Peyer's patch (tissue), 4 donors: ENCODE data around the gene CLCNKA.

ENCODE experiments used
- POLR2A ChIP-seq, 2 donors: fragments of 450-650 bp; IDR thresholded peaks; one replicate each; pipeline ENCODE4 v1.5.1; 2017; ENCODE audit warnings: antibody characterized with exemption in 2 of 2, mild to moderate bottlenecking in 2 of 2, moderate library complexity in 2 of 2
- TF ChIP-seq, protein P1 (sequence below), 6 experiments: fragments of 450-650 bp in 4 of 6; fragments of 200-600 bp in 2 of 6; sonication (generic) in 1 of 6; IDR thresholded peaks; one replicate each; pipeline ENCODE4 v1.5.1; 2017 to 2019; ENCODE audit warnings: antibody characterized with exemption in 6 of 6, mild to moderate bottlenecking in 3 of 6, moderate library complexity in 1 of 6

DNA sequence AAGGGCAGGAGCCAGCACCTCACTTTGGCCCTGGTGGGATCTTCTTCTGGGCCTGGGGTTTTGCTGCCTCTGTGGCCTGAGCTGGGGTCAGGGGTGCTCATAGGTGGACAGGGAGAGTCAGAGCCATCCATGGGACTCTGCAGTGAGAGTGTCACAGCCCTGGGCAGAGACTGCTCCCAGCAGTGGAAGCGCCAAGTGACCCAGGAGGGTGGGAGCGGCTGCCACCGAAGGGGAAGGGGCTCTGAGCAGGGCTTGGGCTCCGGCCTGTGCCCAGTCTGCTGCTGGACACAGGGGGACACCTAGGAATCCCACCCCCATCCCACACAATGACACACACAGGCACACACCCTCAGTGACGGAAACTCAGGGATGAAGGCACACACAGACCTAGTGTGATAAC, 22.1 kb downstream of the CLCNKA start:
- TF ChIP-seq, protein P1, sequence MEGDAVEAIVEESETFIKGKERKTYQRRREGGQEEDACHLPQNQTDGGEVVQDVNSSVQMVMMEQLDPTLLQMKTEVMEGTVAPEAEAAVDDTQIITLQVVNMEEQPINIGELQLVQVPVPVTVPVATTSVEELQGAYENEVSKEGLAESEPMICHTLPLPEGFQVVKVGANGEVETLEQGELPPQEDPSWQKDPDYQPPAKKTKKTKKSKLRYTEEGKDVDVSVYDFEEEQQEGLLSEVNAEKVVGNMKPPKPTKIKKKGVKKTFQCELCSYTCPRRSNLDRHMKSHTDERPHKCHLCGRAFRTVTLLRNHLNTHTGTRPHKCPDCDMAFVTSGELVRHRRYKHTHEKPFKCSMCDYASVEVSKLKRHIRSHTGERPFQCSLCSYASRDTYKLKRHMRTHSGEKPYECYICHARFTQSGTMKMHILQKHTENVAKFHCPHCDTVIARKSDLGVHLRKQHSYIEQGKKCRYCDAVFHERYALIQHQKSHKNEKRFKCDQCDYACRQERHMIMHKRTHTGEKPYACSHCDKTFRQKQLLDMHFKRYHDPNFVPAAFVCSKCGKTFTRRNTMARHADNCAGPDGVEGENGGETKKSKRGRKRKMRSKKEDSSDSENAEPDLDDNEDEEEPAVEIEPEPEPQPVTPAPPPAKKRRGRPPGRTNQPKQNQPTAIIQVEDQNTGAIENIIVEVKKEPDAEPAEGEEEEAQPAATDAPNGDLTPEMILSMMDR (IDR thresholded peaks at IDR 0.05), result no peak
- TF ChIP-seq POLR2A (IDR thresholded peaks at IDR 0.05), result no peak
